Left cardiac atrium (tissue), 4 donors: ENCODE measurements around the gene GUCY2D. TPM values are rescaled to one million over a fixed set of nuclear protein-coding genes. Genes with fewer than 3 reads are reported as not detected.
A peak's percentile ranks its signal among the peaks of the same experiment; 100 is the strongest.
"Not testable (repeated sequence)": the region's sequence is repeated elsewhere in the genome, so short reads cannot be mapped to it uniquely, and the experiment has no call there.

ENCODE experiments used
- ATAC-seq, 2 donors: fragments of 200-7000 bp; cut with Tn5 transposase; one replicate each; pipeline ENCODE4 v1.9.1; 2020; ENCODE audit warnings: mild to moderate bottlenecking in 2 of 2, moderate library complexity in 2 of 2
- DNase-seq: peaks from one replicate; pipeline ENCODE4 v3.0.0-alpha.2; 2020
- intact Hi-C, 2 donors: fragments of 100-400 bp; cut with DNase I; formaldehyde crosslinking; loops; one replicate each; pipeline versions ENCODE4 v1.14.1 to v1.15.1; 2022 to 2023
- long read RNA-seq: library from polyadenylated mRNA; unstranded; transcript quantifications from one replicate; pipeline ENCODE4 v2.0.0, GENCODE V29; 2021
- total RNA-seq, 2 donors: library from RNA; stranded (reverse); fragmentation: NEBNext Ultra II Directional; extraction: Animal tissue kit (Norgen Biotek cat#: 25700); gene quantifications; one replicate each; pipeline ENCODE4 v1.2.1, GENCODE V29; 2021
- donor health status: DM: no; HTN: yes; CAD: no.
- donor health status: DM: no; HTN: yes; CAD: no; lungs with severe emphysema.
- donor health status: DM: yes; HTN: yes; CAD: no.
- donor health status: Dilated cardiomyopathy.

Gene GUCY2D
- total RNA-seq: under 1 TPM; 0.10 to 0.38 TPM
- long read RNA-seq, partial matches to known transcripts: 0 of 1 reads
- long read RNA-seq, other reads (novel, unspliced or antisense): 1 of 1 reads

DNA sequence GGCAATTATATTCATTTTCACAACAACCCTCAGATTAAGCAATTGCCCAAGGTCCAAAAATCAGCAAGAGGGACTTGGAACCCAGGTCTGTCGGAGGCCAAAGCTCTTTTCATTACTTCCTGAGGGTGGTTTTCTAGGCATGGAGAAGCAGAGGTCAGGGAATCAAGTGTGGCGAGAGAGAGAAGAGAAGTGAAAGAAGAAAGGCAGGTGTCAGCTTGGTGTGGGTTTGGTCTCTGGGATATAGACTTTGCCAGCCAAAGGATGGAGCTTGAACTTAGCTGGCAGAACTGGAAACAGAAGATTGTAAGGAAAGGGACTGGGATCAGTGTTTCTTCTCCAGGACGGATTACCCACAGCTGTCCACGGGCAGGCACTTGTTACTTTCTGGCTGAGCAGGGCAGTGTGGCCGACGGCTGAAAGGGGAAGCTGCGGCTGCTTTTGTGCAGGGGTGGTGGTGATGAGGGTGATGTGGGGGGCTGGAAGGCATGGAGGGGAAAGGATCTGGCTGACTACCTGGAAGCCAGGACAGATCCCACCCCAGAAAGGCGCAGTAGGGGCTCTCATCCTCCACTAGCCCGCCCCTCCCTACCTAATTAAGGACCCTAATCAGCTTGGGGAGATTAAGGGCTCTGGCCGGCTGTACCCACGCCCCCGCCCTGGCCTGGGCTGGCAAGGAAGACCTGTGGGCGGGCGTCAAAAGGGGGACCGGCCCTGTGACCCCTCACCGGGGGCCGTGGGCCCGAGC lies at the start of gene GUCY2D:
GUCY2D (plus strand) TSS at position 640 of the 745 bp plus-strand sequence. CDS start 433 bp downstream, outside the sequence.
- intact Hi-C loops: no loop called here
- ATAC-seq (peak; percentile 17 to 30), DNase-seq (no peak)

DNA sequence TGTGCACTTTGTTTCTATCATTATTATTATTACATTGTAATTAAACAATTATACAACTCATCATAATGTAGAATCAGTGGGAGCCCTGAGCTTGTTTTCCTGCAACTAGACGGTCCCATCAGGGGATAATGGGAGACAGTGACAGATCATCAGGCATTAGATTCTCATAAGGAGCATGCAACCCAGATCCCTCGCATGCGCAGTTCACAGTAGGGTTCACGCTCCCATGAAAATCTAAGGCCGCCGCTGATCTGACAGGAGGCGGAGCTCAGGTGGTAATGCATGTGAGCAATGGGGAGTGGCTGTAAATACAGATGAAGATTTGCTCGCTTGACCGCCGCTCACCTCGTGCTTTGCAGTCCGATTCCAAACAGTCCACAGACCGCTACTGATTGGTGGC lies 49.1 kb upstream of the GUCY2D start:
- intact Hi-C loops, ATAC-seq, DNase-seq: not testable (repeated sequence)

DNA sequence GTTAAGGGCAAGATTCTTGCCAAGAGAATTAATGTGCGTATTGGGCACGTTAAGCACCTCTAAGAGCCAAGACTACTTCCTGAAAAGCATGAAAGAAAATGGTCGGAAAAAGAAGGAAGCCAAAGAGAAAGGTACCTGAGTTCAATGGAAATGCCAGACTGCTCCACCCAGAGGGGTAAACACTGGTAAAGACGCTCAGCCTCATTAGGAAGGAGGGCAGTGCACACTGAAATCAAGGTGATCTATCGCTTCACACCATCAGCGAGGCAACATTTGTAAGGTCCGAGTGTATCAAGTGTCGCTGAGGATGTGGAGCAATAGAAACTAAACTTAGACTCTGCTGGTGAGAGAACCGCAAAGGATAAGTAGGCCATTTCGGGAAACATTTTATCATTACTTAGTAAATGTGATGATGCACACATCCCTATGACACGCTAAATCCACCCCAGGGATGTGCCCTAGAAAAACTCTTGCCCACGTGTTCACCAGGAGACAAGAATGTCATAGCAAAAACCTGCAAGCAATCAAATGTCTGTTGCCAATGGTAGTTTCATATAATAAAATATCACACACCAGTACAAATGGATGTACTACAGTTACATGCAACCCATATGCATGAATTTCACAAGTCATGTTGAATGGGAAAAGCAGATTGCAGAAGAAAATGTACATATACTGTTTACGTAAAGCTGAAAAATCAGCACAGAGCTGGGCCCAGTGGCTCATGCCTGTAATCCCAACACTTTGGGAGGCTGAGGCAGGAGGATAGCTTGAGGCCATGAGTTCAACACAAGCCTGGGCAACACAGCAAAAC lies 46.8 kb upstream of the GUCY2D start:
- DNase-seq (no peak), ATAC-seq (peak; percentile 74 to 77)
- intact Hi-C loops: no loop called here

DNA sequence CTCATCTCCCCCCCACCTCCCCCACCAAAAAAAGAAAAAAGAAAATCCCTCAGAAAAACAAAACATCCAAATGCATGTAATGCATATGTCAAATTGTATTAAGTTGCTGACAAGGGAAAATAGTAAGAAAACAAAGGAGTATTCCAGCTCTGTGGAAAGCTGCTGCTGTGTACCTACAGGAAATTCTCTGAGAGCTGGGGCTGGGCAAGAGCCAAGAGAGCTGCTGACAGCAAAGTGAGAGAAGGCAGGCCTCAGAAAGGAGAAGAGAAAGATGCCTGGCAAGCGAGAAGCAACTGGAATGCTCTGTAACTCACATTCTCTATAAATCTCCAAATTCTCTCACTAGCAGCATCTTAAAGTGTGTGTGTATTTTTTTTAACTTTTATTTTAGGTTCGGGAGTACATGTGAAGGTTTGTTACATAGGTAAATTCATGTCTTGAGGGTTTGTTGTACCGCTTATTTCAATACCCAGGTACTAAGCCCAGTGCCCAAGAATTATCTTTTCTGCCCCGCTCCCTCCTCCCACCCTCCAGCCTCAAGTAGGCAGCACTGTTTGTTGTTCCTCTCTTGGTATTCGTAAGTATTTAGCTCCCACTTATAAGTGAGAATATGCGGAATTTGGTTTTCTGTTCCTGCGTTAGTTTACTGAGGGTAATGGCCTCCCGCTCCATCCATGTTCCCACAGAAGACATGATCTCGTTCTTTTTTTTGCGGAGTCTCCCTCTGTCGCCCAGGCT lies 46.0 kb upstream of the GUCY2D start:
- intact Hi-C loops: no loop called here
- peak; percentile 89 to 94 for ATAC-seq
- DNase-seq: peak; percentile 70

DNA sequence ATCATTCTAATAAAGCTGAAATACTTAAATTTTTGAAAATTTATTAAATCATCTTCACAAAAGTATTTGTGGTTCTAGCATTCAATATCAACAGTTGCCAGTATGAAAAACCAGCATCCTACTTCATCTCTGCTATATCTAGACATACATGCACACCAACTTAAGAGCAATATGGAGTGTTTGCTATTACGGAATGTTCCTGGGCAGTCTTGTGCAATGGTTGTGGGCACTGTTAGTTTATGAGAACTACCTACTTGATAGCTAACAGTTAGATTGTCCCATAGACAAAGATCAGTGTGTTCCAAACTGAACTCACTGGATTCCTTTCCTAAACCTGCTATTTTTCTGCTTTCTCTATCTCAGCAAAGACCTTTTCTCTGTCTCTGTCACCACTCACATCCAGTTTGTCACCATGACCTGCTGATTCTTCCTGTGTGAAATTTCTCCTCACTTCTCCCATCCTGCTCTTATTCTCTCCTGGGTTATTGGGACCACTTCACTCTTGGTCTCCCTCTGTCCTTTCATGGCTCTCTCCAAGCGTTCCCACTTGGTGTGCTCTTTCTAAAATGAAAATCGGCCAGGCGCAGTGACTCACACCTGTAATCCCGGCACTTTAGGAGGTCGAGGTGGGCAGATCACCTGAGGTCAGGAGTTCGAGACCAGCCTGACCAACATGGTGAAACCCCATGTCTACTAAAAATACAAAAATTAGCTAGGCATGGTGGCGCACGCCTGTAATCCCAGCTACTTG lies 42.7 kb upstream of the GUCY2D start:
- DNase-seq (no peak), ATAC-seq (no peak)
- intact Hi-C loops: no loop called here

DNA sequence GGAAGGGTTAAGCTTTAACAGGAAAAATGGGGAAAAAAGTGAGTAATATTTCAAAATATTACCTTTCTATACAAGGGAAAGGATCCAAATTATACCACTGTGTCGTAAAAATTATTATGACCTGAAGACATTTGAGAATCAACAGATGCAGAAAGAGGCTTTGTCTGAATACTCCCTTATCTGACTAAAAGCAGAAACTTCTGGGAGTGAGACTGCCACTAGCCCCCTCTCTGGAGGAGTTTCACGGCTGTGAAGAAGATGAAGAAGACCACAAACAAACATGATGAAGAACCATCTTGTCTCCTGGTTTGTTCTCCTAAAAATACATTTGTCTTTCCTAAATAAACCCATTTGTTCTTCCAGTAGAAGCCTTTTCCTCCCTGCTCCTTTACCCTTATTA lies 41.0 kb upstream of the GUCY2D start:
- ATAC-seq (no peak), DNase-seq (no peak)
- intact Hi-C loops: no loop called here

DNA sequence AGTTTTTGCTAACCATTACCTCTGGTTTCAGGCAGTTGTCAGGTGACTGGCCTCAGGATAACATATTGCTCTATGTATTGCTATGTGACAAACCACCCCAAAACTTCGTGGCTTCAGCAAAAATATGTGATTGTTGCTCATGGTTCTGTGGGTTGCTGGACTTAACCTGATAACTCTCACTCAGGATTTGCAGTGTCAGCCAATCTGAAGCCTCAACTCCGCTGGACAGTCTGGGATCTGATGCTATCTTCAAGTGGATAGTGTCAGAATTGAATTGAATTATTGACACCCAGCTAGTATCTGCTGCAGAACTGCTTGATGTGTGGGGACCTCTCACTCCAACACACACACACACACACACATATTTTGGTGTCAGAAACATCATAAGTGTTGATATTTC lies 34.7 kb upstream of the GUCY2D start:
- no peak for DNase-seq
- ATAC-seq: no peak
- intact Hi-C loops: no loop called here

DNA sequence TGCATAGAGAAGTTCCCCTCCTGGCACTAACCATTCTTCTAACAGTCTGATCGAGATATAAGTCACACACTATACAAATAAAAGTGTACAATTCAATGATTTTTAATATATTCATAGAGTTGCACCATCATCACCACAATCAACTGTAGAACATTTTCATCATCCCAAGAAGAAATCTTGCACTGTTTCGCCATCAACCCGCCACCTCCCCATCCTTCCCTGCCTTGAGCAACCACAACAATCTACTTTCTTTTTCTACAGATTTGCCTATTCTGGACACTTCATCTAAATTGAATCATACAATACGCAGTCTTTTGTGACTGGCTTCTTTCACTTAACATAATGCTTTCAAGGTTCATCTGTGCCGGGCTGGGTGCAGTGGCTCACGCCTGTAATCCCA lies 33.0 kb upstream of the GUCY2D start:
- ATAC-seq: no peak
- intact Hi-C loops: no loop called here
- no peak for DNase-seq

DNA sequence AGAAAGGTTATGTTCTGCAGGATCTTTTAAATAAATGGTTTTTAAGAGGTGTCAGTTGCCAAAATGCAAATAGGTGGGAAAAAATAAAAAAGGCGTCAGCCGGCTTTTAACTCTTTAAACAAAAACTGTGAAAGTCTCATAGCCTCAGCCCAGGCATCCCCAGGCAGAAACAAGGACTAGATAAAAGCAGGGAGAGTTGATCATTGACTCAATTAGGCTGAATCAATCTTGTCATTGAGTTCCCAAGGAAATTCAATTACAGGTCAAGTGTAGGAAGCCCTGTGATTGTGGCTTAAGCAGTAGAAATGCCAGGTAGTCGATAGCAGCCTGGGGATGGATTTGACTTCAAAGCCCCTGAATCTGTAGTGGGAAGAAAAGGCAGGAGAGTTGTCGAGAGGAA lies 30.8 kb upstream of the GUCY2D start:
- DNase-seq (no peak), ATAC-seq (no peak)
- intact Hi-C loops: no loop called here

DNA sequence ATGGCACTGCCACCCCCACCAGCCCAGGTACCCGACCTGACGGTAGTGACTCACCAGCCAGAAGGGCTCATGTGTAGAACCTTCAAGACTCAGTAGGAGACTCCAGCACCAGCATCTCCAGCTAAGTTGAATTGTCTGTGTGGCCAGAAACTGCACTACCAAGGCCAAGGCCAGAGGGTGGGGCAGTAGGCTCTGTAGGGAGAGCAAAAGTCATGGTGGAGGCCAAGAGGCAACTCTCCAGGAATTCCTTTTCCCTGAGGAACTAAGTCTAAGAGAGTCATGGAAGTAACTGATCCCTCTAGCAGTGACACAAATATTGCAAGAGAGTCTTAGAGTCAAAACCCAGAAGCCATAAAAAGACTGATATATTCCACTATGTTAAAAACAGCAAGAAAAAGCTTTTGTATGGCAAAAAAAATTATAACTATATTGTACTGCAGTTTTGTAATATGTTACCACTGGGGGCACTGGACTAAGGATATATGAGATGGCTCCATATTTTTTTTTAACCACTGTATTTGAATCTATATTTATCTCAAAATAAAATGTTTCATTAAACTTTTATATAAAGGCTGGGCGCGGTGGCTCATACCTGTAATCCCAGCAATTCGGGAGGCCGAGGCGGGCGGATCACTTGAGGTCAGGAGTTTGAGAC lies 30.2 kb upstream of the GUCY2D start:
- no peak for DNase-seq
- peak in 1 of 2 donors; percentile 87 for ATAC-seq
- intact Hi-C loops: no loop called here

DNA sequence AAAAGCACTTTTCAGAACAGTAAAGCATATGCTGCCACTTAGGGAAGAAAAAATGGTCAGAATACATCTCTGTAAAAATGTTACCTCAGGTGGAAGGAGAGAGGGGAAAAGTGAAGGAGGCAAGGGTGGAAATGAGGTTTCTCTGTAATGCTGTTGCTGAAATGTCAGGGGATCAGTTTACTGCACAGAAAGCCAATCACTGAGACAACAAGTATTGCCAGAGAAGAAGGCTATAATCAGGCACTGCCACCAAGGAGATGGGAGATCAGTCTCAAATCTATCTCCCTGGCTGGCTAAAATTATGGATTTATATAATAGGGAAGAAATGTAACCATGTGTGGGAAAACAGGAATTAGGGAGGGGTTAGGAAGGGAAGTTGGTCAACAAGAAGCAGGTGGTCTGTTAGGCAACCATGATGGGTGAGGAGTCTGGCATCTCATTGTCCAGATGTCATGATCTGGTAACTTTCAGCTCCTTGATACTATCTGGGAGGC lies 27.7 kb upstream of the GUCY2D start:
- ATAC-seq: no peak
- intact Hi-C loops: no loop called here
- DNase-seq: no peak

DNA sequence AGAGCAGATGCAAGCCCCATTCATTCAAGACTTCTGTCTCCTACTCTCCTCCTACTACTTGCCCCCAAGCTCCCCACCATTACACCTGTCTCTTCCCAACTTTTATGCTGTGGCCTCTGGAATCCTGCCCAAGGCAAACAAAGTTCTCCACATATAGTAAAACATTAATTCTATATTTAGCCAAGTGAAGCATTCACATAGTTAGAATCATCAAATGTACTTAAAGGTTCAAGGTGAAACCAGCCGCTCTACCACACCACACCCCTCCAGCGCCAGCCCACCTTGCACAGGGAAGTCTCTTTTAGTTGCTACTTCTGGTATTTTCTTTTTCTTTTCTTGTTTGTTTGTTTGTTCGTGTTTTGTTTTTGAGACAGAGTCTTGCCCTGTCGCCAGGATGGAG lies 25.4 kb upstream of the GUCY2D start:
- DNase-seq: no peak
- ATAC-seq: no peak
- intact Hi-C loops: no loop called here

DNA sequence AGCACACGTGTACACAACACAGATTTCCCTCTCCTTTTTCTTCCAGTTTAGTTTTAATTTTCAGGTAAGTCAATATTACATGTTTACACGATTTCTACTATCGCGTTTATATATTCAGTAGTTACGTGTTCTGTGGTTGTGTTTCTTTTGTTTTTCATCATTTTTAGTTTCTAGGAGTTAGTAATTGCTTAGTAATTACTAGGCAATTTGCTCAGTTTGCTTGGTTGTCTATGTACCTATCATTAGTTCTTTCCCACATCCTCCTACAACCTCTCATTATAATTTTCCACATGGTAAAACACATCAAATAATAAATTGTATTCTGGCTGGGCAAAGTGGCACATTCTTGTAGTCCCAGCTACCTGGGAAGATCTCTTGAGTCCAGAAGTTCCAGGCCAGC lies 24.6 kb upstream of the GUCY2D start:
- intact Hi-C loops: no loop called here
- ATAC-seq (no peak), DNase-seq (no peak)

DNA sequence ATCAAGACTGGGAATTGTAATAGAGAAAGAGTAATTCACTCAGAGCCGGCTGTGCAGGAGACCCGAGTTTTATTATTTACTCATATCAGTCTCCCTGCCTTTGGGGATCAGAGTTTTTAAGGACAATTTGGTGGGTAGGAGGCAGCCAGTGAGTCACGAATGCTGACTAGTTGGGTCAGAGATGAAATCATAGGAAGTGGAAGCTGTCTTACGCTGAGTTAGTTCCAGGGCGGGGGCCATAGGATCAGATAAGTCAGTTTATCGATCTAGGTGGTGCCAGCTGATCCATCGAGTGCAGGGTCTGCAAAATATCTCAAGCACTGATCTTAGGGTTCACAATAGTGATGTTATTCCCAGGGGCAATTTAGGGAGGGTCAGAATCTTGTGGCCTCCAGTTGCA lies 20.2 kb upstream of the GUCY2D start:
- intact Hi-C loops: loop anchor here (5.0 to 10.0 kb wide), 3 partner anchors 110 to 237 kb away; no protein-coding TSS in a partner anchor
- ATAC-seq (no peak), DNase-seq (no peak)

DNA sequence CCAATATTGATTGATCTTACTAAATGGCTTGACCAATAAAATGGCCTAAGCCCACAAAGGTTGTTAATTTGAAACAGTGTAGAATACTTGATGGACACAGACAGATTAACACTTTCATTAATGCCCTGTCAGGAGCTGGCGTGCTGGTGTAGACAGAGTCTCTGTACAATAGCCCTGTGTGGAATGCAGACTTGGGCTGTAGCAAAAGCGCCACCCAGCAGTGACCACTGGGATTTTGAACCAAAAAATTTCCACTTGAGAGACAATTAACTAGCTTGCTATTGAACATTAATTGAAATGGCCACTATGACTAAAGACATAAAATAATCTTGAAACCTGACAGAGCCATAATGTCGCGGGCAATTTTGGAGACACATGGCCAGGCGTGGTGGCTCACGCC lies 19.7 kb upstream of the GUCY2D start:
- no peak for DNase-seq
- intact Hi-C loops: loop anchor here (5.0 to 10.0 kb wide), 3 partner anchors 110 to 238 kb away; no protein-coding TSS in a partner anchor

DNA sequence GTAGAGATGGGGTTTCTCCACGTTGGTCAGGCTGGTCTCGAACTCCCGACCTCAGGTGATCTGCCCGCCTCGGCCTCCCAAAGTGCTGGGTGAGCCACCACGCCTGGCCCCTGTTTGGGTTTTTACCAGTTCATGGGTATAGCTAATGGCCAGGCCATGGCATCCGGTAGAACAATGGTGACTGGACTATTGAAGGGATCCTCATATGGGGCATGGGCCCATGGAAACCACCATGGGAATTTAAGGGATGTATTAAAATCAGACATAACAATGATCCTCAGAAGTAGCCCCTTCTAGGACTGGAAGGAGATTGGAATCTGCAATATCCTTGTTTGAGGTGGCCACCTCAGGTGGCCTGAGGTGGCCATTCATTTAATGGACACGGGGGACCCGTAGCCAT lies 17.5 kb upstream of the GUCY2D start:
- no peak for DNase-seq
- no peak for ATAC-seq
- intact Hi-C loops: loop anchor here (5.0 to 10.0 kb wide), 5 partner anchors 73 to 243 kb away; no protein-coding TSS in a partner anchor

More for the DNA sequence above, 19.7 kb upstream of the GUCY2D start:
- no peak for ATAC-seq

DNA sequence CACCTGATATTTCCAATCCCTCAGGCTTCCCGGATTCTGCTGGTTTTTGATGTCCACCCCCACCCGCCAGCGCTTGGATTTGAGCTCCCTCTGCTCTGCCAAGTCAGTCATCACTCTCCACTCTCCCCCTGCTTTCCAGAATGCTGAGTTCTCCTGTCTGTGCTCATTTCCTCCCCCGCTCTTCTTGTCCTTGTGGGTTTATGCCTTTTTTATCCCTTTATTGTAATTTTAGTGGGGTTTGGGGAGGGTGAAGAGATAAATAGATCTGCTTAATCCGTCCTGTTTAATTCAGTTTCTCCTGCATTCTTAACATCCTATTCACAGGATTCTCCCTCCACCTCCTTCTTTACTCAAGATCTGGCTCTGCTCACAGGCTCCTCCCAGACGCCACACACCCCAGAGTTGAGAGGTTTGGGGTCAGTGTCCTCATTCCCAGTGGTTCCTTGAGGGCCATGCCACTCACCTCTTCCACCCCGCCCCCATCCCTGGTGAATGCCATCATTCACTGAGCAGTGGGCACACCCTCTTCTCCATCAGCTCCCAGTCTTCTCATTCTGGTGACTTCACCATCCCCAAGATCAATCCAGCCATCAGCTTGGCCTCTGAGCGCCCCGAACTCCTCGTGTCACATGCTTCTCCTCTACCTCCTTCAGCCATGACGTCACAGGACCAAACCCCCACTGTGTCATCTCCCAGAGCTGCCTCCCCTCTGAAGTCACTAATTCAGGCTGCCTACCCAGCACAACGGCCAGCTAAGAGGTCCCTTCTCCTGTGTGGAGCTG lies 15.1 kb upstream of the GUCY2D start:
- intact Hi-C loops: loop anchor here (2.0 to 10.0 kb wide), 5 partner anchors 75 to 245 kb away; no protein-coding TSS in a partner anchor
- no peak for DNase-seq

More for the DNA sequence above, 15.1 kb upstream of the GUCY2D start:
- peak in 1 of 2 donors; percentile 15 for ATAC-seq
